CD4-positive, alpha-beta T cell treated with Interleukin-10 for 1 hour (primary cell): ENCODE measurements around the gene DGKB.
"Not testable (repeated sequence)": the region's sequence is repeated elsewhere in the genome, so short reads cannot be mapped to it uniquely, and the experiment has no call there.

ENCODE experiments used
- DNase-seq: peaks from one replicate; pipeline ENCODE4 v3.0.0-alpha.2; 2020

DGKB gene

DNA sequence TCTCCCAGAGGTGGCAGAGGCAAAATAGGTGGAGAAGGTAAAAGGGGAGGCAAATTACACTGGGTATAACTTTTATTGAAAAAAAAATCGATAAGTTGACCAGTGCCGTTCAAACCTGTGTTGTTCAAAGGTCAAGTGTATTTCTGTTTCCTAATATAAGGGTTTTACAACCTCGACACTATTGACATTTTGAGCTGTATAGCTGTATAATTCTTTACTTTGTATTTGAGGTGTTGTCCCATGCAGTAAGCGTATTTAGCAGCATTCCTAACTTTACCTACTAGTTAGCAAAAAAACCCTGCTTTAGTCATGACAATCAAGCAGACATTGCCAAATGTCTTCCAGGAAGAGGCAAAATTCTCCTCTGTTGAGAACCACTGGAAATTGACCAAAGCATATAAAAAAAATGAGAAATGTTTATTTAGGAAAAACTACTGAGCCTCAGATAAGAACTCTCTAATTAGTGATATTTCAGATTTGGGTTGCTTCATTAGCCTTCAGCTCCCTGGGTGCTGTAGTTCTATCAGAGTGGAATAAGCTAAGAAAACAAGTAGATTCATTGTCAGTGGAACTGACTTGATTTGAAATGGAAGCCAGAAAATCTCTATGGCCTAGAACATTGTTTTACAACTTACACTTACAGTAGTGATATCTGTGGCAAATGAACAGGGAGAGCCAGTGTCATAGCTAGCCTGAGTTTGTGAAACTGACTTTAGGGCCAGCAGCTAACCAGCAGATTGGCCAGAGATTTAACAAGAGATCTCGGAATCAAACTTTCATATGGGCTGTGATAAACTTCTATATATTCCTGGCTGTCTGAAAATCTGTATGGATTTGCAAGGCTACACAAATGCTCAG is 331.6 kb downstream of the DGKB start:
- DNase-seq = no peak

DNA sequence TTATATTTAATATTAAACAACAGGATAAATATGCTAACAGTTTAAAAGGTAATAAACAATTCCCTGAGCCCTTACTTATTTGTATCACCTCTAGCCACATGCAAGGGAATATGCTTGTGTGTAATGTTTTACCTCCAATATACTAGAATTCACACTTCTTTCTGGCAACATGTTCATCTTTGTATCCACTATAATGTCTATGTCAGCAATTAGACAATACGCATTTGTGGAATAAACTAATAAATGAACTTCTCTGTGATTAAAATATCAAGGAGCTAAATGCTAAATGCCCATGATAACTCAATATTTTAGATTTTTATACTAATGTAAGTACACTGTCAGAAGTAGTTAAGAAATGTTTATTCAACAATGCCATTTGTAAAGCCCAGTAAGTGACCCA is 350.5 kb downstream of the DGKB start:
- DNase-seq = no peak

DNA sequence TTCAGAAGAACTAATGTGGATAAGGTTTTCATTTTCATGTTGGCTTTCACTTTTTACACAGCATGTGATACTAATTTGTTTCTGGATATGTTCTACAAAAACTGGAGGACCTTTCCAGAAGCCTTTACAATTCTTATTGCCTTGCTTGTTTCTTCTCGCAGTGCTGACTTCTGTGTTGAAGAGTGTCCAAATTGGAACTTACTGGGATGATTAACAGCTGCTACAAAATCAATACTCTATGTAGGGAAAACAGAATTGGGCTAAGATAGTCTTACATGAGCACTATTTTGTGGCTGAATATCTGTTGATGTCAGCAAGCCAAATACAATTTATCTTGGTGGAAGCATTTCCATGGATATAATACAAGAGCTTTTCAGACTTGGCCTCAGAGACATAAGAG is 351.2 kb downstream of the DGKB start:
- DNase-seq = no peak

DNA sequence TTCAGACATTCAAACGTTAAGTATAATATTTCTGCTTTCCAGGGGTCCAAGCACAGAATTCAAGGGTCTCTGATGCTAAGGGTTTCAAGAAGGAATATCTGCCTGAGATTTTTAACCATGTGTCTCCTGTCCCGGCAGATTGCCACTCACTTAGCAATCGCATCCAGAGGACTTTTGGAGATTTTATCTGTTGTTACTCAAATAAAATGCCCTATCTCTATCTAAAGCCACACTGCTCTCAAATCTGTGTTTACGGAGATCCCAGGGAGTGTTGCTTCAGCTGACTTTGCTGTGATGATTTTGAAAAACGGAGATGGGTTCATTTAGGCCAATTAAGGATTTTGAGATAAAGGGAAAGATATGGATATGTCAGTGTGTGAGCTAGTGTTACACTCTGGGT is 359.9 kb downstream of the DGKB start:
- DNase-seq = no peak

DNA sequence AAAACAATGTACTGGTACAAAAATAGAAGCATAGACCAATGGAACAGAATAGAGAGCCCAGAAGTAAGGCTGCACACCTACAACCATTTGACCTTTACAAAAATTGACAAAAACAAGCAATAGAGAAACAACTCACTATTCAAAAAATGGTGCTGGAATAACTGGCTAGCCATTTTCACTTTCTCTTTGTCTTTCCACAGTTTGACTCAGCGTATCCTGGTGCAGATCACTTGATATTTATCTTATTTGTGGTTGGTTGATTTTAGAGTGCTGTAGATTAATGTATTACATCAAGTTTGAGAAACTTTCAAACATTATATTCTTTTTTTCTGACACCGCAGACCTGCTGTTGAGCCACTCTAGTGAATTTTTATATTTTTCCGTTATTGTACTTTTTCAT is 381.4 kb downstream of the DGKB start:
- no peak for DNase-seq

DNA sequence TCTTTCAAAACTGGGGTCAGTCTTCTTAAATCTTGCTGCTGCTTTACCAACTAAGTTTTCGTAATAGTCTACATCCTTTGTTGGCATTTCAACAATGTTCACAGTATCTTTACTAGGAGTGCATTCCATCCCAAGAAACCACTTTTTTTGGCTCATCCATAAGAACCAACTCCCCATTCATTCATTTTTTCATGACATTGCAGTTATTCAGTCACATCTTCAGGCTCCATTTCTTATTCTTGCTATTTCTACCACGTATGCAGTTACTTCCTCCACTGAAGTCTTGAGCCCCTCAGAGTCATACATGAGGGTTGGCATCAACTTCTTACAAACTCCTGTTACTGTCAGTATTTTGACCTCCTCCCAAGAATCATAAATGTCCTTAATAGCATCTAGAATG is 392.3 kb downstream of the DGKB start:
- no peak for DNase-seq

DNA sequence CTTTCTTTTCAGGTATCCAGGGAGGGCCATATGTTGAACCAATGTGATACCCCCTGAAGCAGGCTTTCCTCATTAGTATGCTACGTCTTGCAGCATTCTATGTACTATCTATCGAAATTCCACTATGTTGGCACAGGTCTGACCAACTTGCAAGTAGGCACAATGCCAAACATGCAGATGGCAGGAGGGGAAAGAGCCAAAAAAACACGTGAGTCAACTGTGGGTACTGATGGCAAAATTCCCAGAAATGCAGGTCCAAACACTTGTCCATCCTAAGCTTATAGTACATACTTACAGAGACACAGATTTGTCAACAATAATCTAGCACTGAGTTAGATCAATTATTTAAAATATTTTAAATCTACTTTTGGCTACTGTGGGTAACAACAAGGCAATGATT is 394.9 kb downstream of the DGKB start:
- DNase-seq = no peak

DNA sequence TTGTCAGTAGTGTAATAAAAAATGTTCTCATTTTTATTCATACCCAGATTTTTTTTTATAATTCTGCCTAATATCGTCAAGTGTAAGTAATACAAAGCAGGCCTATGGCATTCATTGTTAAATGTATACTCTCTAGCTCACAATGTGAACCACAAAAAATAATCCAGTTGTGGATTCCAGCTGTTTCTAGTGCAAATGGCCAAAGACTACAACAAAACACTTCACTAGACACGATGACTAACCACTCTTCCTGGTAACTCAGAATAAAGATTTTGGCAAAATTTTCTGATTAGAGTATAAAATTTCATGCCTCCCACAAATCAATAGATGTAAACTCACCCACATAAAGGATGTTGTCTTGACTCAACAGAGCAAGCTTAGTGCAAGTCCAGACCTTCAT is 396.6 kb downstream of the DGKB start:
- no peak for DNase-seq

DNA sequence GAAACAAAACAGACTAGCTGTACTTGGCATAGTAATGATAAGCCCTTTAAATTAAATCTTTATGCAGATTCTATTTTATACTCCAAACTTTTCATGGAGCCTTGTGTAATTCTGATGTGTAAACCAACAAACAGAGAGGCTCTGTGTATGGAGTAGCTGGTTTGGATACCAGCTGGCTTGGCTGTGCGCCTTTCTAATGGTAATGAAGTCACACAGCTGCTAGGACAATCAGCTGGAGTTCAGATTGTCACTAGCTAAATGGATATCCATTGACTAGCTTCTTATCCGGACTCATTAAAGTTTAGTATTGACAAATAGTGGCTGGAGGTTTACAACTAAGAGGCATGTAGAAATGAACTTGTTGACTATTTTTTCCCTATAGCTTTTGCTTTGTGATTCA is 398.4 kb downstream of the DGKB start:
- DNase-seq = no peak

DNA sequence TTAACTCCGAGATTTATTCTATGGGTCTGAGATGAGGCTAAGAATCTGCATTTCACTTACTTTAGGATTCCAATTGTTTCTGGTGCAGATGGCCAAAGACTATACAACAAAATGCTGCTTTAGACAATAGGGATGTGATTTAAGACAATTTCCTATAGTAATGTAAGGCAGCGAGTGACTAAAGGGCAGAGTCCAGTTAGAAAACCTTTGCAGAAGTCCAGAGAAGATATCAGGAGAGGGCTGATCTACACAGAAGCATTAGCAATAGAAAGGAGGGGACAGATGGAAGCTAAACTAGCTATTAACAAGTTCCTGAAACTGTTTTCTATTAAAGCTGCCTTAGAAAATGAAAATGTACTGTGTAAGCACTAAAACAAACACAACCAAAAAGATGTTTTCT is 398.9 kb downstream of the DGKB start:
- no peak for DNase-seq

DNA sequence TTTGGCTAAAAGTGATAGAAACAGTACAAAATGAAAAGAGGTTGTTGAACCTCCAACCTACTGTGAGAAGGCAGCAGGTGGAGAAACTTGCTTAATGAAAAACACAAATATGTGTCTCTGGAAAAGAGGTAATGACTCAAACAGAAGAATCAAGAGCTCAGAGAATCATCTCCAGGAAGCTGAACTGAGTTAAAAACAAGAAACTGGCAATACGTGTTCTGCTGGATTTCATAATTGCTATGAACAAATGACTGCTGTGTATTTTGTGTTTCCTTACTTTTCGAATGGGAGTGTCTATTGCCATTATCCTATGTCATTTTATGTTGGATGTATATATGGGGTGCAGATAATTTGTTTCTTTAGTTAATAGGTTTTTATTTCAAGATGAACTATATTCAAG is 401.1 kb downstream of the DGKB start:
- no peak for DNase-seq

DNA sequence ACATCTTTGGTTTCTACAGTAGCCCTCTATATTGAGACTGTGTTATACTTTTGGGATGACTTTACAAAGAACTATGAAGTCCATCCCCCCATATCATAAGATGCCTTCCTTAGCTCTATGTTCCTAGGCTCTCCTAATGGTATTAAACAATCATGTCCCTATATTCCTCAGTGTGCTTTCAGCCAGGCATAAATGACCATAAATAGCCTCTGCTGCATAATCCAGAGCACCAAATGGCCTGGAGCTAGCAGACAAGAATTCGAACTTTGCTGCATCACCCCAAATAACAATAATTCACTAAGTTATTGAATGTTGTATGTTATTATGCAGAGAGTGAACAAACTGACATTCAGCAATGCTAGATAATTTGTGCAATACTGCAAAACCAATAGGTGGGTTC is 405.2 kb downstream of the DGKB start:
- DNase-seq = no peak

DNA sequence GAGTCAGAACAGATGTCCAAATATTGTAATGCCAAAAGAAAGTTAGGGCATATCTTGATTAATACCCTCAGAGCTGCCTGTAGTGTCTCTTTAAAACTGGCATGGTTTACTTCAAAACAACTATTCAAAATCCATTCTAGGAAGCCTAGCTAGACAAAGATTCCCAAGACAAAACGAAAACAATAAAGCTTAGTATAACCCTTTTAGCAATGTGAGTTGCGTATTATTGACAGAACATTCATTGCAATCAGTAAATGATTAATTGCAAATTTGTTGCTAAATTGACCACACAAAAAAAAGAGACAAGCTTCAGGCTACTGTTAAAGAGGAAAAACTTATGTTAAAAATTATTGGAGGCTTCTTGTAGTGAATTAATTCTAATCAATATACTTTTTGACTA is 406.9 kb downstream of the DGKB start:
- no peak for DNase-seq

DNA sequence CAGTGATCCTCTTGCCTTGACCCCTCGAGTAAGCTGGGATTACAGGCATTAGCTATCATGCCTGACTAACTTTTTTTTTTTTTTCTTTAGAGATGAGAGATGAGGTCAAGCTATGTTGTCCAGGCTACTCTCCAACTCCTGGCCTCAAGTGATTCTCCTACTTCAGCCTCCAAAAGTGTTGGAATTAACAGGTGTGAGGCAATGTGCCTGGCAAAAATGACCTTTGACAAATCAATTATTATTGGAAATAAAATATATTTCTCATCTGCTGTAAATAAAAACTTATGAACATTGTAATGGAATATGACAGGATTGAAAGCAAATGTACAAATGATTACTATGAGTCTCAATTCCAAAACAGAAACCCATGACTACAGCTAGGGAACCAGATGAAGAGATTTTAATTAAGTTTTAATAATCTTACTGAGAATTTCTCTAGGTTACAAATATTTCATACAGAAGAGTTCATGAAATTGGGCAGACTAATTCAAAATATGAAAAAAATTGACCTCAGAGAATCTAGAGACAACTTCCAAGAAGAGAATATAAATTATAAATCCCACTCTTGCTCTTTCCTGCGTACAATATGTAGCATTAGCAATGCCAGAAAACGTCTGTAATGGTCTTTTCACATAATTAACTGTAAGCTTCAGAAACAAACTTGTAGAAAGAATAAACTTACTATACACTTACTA is 414.7 kb downstream of the DGKB start:
- no peak for DNase-seq

DNA sequence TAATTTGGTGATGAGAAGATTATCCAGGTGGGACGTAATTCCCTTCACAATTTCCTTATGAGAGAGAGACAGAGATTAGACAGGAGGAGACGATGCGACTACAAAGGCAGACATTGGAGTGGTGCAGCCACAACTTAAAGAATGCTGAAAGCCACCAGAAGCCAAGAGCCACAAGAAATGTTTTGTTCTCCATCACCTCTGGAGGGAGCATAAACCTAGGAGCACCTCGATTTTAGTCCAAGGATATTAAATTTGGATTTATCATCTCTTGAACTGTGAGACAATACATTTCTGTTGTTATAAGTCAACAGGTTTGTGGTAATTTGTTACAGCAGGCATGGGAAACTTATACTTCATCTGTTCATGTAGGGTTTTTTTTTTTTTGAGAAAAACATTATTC is 418.9 kb downstream of the DGKB start:
- no peak for DNase-seq

DNA sequence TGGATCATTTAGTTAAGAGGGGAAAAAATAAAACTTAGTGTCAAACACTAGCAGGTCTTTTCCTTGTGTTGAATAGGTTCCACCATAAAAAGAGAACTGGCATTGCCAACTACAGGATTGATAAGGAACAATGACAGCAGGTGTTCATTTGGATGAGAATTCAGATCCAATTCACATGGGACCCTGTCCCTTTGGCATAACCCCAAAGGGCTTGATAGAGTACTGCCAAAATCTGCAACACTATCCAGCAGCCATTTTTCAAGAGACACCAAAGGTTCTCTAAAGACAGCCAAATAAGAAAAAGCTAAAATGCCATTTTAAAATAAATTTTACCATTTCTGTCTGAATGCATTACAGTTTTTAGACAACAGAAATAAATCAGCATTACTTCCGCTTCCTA is 422.3 kb downstream of the DGKB start:
- DNase-seq = no peak

DNA sequence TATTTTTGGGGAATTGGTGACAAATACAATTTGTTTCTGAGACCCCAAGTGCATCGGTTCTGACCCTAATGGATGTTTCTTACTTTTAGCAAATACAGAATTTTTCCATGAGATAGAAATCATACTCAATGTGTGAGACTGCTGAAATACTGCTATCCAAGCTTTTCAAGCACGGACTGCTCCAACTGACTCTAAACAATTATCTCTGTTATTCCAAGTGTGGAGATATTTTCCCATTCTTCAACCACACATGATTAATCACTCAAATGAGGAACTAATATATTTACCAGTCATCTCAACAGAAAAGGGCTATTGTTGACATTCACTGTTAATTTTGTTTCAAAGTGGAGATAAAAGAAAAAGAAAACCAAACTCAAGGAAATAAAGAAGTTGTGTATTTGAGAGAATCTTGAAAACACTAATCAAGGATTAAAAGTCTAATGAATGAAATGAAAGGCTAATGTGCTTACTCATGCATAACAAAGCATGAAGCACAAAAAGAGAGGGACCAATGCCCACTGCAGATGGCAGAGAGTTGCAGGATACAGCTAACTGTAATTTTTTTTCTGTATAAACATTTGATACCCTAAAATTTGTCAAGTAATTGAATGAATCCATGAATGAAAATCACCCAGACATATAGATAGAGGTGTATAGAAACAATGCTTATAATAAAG is 423.6 kb downstream of the DGKB start:
- no peak for DNase-seq

DNA sequence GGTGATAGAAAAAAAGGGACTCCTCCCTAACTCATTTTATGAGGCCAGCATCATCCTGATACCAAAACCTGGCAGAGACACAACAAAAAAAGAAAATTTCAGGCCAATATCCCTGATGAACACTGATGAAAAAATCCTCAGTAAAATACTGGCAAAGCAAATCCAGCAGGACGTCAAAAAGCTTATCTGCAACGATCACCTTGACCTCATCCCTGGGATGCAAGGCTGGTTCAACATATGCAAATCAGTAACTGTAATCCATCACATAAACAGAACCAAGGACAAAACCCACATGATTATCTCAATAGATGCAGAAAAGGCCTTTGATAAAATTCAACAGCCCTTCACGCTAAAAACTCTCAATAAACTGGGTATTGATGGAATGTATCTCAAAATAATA is 440.8 kb downstream of the DGKB start:
- DNase-seq = not testable (repeated sequence)

DNA sequence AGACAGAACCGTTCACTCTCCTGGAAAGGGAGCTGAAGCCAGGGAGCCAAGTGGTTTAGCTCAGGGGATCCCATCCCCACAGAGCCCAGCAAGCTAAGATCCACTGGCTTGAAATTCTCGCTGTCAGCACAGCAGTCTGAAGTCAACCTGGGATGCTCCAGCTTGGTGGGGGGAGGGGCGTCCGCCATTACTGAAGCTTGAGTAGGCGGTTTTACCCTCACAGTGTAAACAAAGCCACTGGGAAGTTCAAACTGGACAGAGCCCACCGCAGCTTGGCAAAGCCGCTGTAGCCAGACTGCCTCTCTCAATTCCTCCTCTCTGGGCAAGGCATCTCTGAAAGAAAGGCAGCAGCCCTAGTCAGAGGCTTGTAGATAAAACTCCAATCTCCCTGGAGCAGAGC is 443.7 kb downstream of the DGKB start:
- DNase-seq = not testable (repeated sequence)

DNA sequence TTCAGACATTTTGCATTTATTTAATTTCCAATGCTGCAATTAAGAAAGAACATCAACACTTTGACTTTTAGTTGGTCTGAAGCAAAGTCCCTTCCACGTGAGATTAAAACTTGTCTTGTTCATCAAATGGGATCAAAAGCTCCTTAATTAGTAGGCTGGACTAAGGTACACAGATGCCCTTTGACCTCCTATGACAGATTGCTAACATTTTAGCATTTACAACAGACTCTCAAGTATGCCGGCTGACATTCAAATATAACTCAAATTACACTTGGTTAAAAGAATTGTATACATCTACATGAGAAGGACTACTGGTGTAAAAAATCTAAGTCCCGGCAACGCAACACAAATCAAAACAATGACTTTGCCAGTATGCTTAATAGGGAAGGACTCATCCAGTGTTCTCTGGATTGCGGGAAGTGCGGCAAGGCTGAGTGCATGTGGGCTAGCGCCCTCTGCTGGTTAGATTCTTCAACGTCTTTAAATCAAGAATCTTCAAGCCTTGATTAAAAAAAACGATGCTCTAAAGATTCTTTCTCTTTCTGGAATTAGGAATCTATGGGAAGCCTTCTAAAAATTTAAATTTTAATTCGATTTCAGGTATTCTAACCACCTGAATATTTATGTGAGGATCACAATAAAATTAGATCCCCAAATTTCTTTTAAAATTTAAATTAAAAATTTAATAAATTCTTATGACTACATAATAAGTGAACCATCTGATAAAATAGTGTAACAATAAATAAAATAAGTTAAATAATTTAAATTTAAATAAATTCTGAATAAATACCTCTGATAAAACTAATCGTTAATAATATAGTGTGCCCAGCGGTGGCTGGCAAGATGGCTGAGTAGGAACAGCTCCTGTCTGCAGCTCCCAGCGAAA is 444.7 kb downstream of the DGKB start:
- peak; percentile 54 for DNase-seq

DNA sequence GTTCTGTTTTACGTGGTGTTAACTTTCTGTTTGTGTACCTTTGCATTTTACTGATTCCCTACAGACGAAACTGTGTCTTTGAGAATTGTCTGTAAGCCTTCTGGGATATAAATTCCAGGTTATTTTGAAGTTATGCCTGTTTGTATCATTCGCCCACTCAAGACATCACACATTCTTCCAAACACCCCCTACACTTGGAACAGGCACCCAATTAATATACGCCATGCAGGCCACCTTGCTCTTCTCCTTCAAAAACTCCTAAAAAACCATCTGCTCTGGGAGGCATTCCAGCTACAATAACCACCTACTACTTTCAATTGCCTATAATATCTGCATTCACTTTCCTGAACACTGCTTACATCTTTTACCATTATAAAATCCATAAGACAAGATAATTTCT is 453.3 kb downstream of the DGKB start:
- no peak for DNase-seq

DNA sequence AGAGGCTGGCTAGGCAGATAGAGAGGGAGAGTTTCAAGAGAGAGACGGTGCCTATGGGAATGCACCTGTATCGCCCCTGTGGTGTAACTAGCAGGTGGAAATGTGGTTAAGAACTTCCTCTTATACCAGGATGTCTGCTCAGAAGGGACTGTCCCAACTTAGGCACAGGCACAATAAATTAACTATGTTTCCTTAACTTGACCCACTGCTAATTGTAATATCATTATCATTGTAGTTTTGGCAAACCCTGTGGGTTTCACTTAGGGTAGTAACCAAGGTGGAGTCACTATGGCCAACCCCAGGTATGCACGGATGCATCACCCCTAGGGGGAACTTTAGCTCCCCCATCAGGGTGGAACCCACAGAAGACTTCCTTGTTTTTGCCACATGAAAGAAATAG is 455.7 kb downstream of the DGKB start:
- peak; percentile 23 for DNase-seq

DNA sequence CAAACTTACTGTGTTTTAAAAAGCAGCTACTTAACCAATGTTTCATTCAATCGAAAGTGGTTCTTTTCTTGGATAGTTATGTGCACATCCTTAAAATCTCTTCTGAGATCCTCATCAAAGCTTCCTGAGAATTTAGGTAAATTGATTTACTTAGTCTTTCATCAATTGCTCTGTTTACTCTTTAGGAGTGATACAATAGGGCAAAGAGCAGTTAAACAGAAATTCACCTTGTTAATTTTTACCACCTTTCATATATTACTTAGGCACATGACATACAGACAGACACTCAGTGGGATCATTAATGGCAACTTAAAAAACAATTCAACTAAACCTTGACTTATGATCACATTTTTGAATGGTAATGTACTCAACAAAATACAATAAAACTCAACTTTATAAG is 456.3 kb downstream of the DGKB start:
- no peak for DNase-seq
